LoVo (cell line): ENCODE measurements around the gene CHM.
A peak's percentile ranks its signal among the peaks of the same experiment; 100 is the strongest.

Source experiments
- DNase-seq: peaks from one replicate; pipeline ENCODE4 v3.0.0-alpha.2; 2016; ENCODE audit warnings: low spot score

CHM gene

GRCh38 chrX:85905851-85906250 is 141.5 kb downstream of the CHM start:
- DNase-seq: no peak

GRCh38 chrX:85903692-85904471 is 143.5 kb downstream of the CHM start:
- DNase-seq: no peak

GRCh38 chrX:85897362-85898126 is 149.8 kb downstream of the CHM start:
- DNase-seq: no peak

GRCh38 chrX:85882601-85883000 is 164.8 kb downstream of the CHM start:
- no peak for DNase-seq

GRCh38 chrX:85870585-85870984 is 176.8 kb downstream of the CHM start:
- DNase-seq: no peak

- no peak for DNase-seq
Measured at GRCh38 chrX:85865324-85865723, 182.0 kb downstream of the CHM start.

GRCh38 chrX:85859426-85859825 is 187.9 kb downstream of the CHM start:
- DNase-seq: no peak

- peak; percentile 6 for DNase-seq
Measured at GRCh38 chrX:85851418-85851817, 195.9 kb downstream of the CHM start.

- DNase-seq: no peak
Measured at GRCh38 chrX:85836868-85837267, 210.5 kb downstream of the CHM start.

GRCh38 chrX:85828771-85829170 is 218.6 kb downstream of the CHM start:
- no peak for DNase-seq

GRCh38 chrX:85815203-85815751 is 232.1 kb downstream of the CHM start:
- DNase-seq: no peak
